C4-2B (cell line): Measurements from ENCODE around the gene ZNF367.

Experiments used
- CTCF ChIP-seq: fragments of 450-650 bp; conservative IDR thresholded peaks from 2 replicates; pipeline ENCODE4 v1.5.1; 2017; ENCODE audit warnings: mild to moderate bottlenecking
- ZFX ChIP-seq: fragments of 450-650 bp; IDR thresholded peaks from 2 replicates; pipeline ENCODE4 v1.6.1; 2017

- TF ChIP-seq CTCF (no peak), ZFX (no peak)
Observed at GRCh38 chr9:96420468-96421219, 2.5 kb upstream of the ZNF367 start.
